Measurements from ENCODE around the gene FOSL2.

DNA sequence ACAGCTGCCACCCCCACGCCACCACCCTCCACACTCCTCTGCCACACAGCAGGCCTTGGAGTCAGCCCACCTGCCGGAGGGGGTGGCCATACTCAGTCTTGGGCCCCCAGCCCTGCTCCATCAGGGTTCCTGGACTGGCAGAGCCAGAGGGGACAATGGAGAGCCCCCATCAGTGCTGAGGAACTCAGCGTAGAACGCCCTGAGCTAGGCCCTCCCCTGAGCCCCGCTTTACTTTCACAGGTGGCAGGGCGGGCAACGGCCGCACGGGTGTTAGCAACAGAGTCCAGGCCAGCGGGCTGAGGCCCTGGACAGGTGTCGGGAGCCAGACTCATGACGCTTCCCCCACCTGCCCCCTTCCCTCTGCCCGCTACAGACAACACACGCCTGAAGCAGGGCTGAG is 47.1 kb downstream of the FOSL2 start:
- TF ChIP-seq, protein P1, sequence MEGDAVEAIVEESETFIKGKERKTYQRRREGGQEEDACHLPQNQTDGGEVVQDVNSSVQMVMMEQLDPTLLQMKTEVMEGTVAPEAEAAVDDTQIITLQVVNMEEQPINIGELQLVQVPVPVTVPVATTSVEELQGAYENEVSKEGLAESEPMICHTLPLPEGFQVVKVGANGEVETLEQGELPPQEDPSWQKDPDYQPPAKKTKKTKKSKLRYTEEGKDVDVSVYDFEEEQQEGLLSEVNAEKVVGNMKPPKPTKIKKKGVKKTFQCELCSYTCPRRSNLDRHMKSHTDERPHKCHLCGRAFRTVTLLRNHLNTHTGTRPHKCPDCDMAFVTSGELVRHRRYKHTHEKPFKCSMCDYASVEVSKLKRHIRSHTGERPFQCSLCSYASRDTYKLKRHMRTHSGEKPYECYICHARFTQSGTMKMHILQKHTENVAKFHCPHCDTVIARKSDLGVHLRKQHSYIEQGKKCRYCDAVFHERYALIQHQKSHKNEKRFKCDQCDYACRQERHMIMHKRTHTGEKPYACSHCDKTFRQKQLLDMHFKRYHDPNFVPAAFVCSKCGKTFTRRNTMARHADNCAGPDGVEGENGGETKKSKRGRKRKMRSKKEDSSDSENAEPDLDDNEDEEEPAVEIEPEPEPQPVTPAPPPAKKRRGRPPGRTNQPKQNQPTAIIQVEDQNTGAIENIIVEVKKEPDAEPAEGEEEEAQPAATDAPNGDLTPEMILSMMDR (conservative IDR thresholded peaks at IDR 0.05 in 1 of 2, IDR thresholded peaks at IDR 0.05 in 1 of 2; ENCODE audit: extremely low read depth in 1 of 2, insufficient read depth in 1 of 2, low read depth in 1 of 2, low read length in 2 of 2): no peak
- TF ChIP-seq EZH2 (IDR thresholded peaks at IDR 0.05; ENCODE audit: borderline replicate concordance, low read length): no peak

All from mammary epithelial cell (primary cell).